GM18951 (cell line): Measurements from ENCODE around the gene VPS54.
A peak's percentile ranks its signal among the peaks of the same experiment; 100 is the strongest.

Experiments used
- POLR2A ChIP-seq: IDR thresholded peaks from 4 replicates; pipeline ENCODE4 v1.6.1; 2011; ENCODE audit warnings: mild to moderate bottlenecking; ENCODE audit not compliant: insufficient read length, insufficient read depth; ENCODE audit errors: extremely low read depth
- in situ Hi-C: fragments of 300-500 bp; cut with MboI; formaldehyde crosslinking; loops from one replicate; pipeline ENCODE4 v1.12.0; 2022; ENCODE audit warnings: low sequenced_read_pairs, mixed read lengths, inconsistent platforms; ENCODE audit not compliant: unreplicated experiment

VPS54 gene, protein sequence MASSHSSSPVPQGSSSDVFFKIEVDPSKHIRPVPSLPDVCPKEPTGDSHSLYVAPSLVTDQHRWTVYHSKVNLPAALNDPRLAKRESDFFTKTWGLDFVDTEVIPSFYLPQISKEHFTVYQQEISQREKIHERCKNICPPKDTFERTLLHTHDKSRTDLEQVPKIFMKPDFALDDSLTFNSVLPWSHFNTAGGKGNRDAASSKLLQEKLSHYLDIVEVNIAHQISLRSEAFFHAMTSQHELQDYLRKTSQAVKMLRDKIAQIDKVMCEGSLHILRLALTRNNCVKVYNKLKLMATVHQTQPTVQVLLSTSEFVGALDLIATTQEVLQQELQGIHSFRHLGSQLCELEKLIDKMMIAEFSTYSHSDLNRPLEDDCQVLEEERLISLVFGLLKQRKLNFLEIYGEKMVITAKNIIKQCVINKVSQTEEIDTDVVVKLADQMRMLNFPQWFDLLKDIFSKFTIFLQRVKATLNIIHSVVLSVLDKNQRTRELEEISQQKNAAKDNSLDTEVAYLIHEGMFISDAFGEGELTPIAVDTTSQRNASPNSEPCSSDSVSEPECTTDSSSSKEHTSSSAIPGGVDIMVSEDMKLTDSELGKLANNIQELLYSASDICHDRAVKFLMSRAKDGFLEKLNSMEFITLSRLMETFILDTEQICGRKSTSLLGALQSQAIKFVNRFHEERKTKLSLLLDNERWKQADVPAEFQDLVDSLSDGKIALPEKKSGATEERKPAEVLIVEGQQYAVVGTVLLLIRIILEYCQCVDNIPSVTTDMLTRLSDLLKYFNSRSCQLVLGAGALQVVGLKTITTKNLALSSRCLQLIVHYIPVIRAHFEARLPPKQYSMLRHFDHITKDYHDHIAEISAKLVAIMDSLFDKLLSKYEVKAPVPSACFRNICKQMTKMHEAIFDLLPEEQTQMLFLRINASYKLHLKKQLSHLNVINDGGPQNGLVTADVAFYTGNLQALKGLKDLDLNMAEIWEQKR

DNA sequence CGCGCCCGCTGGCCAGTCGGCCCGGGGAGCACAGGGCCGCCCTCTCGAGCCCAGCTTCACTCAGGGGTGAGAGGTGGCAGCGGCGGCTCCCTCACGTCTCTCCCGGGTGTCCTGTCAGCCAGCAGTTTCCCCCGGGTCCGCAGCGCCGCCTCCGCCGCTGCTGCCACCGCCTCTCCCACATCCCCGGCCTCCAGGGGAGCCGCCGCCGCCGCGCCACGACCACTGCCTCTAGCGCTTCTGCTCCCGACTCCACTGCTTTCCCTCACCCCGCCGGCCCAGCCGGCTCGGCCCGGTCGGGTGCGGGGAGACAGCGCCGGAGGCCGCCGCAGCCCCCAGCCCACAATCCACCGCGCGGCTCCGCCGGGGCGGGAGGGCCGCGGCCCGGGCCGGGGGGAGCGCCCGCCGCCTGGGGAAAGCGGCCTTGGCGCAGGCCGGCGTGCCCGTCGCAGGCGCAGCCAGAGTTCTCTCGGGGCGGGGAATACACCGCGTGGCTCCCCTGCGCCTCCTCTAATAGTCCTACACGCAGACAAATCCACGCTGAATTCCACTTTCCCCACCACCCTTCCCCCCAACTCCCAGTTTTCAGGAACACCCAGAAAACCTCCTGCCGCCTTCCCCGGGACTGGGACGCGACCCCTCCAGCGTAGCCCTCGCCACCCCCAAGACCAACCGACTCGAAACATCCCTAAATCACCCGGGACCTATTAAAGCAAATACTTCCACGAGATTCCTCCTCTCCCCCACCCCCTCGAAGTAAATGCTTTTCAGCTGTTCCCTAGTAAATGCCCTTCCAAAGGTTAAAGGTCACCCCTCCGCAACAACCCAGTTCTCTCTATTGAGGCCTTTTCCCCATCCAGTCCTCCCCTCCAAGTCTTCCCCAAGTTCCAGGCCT lies at the start of gene VPS54:
Gene VPS54 (minus strand): TSS at position 346 of the 892 bp plus-strand sequence. CDS start 35,429 bp downstream, outside the sequence.
- in situ Hi-C loops: no loop called here
- TF ChIP-seq POLR2A: peak; percentile 77

DNA sequence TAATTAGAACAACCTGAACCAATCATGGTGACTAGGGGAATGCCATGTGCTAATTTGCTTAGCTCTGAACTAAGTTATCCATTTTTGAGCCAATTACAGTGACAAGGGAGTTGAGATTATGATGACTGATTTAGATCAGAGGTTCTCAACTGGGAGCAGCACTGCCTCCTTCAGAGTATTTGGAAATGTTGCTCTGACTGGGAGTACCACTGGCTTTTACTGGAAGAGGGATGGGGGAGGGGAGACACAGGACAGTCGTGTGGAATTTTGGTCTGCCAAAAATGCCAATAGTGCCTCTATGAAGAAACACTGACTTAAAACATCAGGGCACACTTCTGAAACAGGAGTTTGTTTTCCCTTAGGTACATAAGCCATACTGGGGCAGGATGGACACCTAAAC lies 48.1 kb upstream of the VPS54 start:
- in situ Hi-C loops: no loop called here
- TF ChIP-seq POLR2A: no peak

DNA sequence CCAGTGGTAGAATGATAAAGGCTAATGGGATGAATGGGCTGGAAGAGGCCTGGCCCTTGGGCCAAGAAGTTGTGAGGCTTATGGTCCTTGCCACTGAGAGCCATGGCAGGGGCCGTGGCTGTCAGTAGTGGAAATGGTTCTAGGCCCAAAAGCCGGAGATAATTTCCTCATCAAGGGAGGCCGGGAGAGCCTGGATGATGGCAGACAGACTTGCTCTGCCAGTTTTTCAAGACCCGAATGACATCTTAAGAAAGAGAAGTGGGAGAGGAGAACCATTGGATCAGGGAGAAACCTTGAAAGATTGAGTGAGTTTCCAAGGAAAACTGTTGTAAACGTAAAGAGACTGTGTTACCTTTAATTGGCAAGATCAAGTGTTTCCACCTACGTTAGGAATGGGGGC lies 46.3 kb upstream of the VPS54 start:
- no peak for TF ChIP-seq POLR2A
- in situ Hi-C loops: no loop called here

DNA sequence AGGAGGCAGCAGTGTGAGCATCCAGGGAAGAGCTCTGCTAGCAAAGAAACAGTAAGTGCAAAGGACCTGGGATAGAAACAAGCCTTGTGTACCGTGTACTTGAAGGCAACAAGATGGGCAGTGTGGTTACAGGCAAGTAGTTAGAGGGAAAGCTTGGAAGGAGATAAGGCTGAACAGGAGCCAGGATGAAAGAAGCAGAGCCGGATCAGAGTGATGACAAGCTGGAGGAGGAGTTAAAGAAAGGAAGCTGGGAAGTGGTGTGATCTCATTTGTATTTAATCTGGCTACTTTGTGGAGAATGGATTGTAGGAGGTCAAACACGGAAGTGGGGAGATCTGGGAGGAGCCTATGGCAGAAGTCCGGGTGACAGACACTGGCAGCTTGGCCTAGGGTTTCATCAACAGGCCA lies 44.7 kb upstream of the VPS54 start:
- TF ChIP-seq POLR2A: no peak
- in situ Hi-C loops: no loop called here

DNA sequence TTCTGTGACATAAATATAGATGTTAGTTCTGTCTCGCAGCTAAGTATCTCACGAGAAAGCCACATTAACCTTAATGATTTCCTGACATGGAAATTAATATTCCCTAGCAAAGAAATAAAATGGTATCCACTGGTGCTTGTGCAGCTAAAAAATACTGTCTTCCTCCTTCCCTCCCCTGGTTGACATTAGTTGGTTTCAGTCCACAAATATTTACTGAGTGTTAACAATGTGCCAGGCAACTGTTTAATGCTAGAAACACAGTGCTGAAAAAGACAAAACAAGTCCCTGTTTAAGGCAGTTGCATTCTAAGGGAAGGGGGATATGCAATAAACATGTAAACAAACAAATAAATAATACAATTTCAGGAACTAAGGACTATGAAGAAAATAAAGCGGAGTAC lies 44.2 kb upstream of the VPS54 start:
- no peak for TF ChIP-seq POLR2A
- in situ Hi-C loops: no loop called here

DNA sequence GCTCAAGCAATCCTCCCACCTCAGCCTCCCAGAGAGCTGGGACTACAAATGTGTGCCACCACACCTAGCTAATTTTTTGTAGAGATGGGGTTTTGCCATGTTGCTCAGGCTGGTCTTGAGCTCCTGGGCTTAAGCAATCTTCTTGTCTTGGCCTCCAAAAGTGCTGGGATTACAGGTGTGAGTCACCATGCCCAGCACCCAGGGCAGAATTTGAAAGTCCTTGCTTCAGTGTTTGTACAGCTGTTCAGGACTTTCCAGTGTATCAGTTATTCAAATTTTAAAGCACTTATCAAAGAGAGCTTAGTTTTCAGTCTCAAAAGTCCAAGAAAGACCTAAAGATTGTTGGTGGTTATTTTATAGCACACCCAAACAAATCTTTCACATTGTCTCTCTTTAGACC lies 43.6 kb upstream of the VPS54 start:
- in situ Hi-C loops: no loop called here

DNA sequence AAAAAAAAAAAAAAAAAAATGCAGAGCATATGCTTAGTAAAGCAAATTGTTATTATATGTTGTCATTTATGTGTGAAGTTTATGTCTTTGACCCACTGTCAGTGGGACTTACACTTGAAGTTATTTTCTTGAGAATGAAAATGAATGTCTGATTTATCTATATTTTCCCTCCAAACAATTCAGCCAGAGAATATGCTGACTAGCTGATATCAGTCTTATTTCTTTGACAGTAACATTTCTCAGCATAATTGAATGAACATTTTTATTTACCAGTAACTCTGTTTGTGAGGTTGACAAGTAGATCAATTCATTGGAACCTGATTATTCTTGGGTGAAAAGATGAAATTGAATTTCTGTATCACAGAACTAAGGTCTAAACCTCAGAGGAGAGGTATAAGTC lies 40.0 kb upstream of the VPS54 start:
- no peak for TF ChIP-seq POLR2A
- in situ Hi-C loops: loop anchor here (10.0 kb wide), 1 partner anchor 76 kb away; no protein-coding TSS in a partner anchor

More for the DNA sequence above, 43.6 kb upstream of the VPS54 start:
- no peak for TF ChIP-seq POLR2A

DNA sequence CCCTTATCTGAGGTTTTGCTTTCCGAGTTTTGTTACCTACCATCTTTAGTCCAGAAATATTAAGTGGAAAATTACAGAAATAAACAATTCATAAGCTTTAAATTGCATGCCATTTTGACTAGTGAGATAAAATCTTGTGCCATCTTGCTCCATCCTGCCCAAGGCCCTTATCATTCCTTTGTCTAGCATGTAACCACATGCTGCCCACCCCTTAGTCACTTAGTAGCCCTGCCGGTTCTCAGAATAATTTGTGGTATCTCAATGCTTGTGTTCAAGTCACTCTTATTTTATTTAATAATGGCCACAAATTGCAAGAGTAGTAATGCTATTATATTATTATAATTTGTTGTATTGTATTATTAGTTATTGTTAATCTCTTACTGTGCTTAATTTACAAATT lies 36.8 kb upstream of the VPS54 start:
- in situ Hi-C loops: loop anchor here (10.0 kb wide), 1 partner anchor 79 kb away; no protein-coding TSS in a partner anchor
- TF ChIP-seq POLR2A: no peak

DNA sequence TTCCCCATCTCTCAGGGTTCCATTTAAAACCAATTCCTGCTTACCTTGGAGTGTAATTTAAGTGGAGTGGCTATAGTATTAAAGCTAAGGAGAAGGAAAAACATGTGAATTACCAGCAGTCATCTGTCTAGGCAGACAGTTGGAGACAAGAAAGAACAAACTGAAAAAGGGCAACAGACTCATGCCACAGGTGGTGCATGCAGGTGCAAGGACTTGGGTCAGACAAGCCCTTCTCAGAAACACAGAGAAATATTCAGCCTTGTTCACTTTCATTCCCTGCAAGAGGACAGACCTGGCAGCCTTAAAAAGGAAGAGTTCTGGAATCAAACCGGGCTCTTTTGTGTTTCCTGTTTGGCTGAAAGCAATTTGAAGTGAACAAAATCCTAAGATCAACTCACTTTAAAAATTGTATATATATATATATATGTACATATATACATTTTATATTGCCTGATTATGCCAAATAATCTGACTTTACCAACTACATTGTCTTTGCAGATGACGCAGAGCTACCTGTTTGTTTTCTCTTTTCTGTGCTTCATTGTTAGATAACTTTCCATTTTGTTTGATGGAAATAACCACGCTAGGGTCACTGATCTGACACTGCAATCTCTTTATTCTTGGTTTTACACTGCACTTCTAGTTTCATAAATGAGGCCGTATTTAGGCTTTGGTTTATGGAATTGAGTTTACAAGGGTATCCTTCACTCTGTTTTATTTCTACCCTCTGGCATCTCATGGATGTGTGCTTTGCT lies 35.1 kb upstream of the VPS54 start:
- in situ Hi-C loops: loop anchor here (5.0 to 10.0 kb wide), 2 partner anchors 80 to 273 kb away; no protein-coding TSS in a partner anchor

DNA sequence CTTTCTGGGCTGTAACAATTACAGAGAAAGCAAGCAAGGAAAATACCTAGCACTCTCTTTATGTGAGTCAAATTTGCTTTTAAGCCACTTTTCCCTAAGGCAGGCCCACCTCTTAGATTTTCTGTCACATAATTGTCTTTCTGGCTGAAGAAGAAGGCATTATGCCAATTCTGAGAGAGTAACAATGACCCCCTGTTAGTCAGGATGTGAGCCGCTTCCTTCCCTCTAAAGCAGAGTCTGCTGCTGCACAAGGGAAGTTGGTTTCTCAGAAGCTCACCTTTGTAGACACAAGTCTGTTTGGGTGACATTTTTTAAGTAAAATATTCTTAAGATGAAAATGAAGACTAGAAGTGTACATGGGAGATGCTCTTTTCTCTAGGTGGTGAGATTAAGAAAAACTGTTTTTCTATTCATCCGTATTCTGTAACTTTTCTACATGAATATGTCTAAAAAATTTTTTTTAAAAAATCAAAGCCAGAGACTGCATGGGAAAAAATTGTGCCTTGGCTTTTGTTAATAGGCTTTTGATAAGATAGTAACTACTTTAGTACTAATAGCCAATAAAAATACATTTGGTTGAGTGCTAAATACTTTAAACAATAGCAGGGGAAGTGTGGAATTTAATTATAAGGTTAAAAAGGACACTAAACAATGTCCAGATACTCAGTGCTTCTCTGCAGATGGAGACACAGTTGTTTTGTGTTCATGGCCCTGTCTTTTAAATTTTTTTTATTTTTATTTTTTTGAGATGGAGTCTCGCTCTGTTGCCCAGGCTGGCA lies 33.4 kb upstream of the VPS54 start:
- in situ Hi-C loops: loop anchor here (5.0 to 10.0 kb wide), 2 partner anchors 82 to 275 kb away; no protein-coding TSS in a partner anchor
- TF ChIP-seq POLR2A: no peak

More for the DNA sequence above, 35.1 kb upstream of the VPS54 start:
- no peak for TF ChIP-seq POLR2A
